HG03196 (cell line): ENCODE measurements around the gene POMZP3.
"Not testable (repeated sequence)": the region's sequence is repeated elsewhere in the genome, so short reads cannot be mapped to it uniquely, and the experiment has no call there.

Experiments
- ATAC-seq: cut with Tn5 transposase; IDR thresholded peaks from one replicate; pipeline ENCODE4 v1.9.1; 2021; ENCODE audit not compliant: unreplicated experiment

The POMZP3 gene

GRCh38 chr7:76588586-76588985, 38.5 kb downstream of the POMZP3 start:
- ATAC-seq, result not testable (repeated sequence)

GRCh38 chr7:76586585-76587315, 40.3 kb downstream of the POMZP3 start:
- ATAC-seq, result not testable (repeated sequence)

- not testable (repeated sequence) for ATAC-seq
Observed at GRCh38 chr7:76583636-76584281, 43.3 kb downstream of the POMZP3 start.

DNA sequence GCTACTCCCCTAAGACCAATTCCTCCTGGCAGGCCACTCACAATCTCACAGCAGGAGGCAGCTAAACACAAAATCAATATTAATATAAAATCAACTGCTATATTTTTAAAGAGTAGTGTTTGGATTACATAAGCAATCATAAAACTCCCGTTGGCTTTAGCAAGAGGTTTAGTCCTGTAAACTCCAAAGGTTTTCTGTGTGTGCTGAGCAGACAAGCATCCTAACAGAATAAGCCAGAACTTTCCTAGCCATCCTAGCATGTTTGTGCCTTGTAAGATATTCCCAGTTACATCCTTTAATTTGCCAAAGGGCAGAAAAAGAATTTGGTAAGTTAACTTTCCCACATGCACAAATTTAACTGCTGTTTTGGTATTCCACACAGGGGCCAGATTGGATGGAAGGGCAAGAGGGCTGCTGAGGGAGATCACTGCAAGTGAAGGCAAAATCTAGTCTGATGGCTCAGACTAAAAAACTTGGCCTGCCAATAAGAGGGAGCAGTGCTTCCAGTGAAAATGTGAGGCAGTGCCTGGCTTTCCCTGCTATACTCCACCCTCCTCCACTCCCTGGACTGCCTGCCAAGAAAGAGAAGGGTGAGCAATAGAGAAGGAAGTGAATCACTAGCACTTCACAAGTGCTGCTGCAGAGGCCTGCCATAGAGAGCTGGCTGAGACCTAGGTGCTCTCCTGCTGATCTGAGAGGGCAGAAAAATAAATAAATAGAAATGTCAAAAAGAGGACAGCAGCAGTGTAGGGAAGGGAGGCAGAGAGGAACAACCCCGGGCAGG, 44.0 kb downstream of the POMZP3 start:
- ATAC-seq, result not testable (repeated sequence)

- ATAC-seq, result not testable (repeated sequence)
Observed at GRCh38 chr7:76575919-76576655, 51.0 kb downstream of the POMZP3 start.

DNA sequence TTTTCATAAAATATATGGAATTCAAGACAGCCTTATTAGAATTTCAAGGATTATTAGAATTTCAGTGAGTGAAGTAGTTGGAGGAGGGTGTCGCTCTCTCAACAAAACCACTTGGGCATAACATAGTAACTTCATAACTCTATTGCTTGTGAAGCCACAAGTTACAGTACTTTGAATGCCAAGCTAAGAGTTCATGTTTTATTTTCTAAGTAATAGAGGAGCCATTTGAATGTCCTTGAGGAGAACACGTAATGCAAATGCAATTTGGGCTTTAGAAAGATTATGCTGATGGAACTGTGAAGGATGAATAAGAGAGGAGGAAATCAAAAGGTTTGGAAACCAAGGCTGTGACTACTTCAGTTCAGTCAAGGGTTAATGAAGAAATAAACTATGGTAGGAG, 51.6 kb downstream of the POMZP3 start:
- not testable (repeated sequence) for ATAC-seq

DNA sequence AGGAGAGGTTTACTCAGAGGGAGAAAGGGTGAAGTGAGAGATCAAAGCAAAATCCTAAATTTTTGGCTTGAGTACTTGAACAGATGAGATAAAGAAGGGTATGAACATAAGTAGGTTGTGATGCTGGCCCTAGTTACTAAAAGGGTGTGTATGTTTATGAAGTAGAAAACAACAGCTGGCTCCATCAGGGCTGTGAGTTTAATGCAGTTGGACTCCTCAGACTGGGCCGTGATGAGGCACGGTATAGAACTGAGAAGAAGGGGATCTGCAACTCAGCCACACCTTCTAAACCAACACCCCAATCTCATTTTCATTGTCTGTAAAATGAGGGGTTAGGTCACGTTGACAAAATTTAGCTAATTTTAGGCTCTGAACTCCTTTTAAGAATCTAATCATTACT, 54.8 kb downstream of the POMZP3 start:
- not testable (repeated sequence) for ATAC-seq

DNA sequence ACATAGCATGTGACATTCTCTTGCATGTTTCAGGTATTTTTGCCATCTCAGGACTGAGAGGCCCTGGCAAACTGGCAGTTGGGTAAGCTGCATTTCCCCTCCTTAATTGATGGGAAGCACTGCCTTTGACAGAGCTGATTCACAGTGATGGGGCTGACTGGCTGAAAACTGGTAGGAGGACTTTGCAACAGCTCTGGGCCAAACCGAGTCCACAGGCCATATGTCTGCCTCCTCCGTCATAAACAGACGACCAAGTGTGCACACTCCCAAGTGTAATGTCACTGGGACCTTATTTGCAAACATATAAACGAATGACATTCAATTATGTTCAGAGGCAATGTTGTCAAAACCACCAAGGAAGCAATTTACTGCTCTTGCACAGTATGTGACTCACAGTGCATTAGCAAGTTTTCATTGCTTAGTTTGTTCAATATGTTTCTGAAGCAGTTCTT, 56.7 kb downstream of the POMZP3 start:
- ATAC-seq, result not testable (repeated sequence)

GRCh38 chr7:76568742-76569141, 58.3 kb downstream of the POMZP3 start:
- ATAC-seq, result not testable (repeated sequence)

DNA sequence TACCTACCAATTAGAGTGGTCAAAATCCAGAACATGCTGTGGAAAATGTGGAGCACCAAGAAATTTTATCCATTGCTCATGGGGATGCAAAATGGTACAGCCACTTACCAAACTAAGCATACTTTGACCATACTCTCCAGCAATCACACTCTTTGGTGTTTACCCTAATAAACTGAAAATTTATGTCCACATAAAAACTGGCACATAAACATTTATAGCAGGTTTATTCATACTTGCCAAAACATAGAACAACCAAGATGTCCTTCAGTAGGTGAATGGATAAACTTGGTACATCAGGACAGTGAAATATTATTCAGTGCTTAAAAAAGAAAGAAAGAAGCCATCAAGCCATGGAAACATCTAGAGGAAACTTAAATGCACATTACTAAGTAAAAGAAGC, 59.3 kb downstream of the POMZP3 start:
- not testable (repeated sequence) for ATAC-seq

DNA sequence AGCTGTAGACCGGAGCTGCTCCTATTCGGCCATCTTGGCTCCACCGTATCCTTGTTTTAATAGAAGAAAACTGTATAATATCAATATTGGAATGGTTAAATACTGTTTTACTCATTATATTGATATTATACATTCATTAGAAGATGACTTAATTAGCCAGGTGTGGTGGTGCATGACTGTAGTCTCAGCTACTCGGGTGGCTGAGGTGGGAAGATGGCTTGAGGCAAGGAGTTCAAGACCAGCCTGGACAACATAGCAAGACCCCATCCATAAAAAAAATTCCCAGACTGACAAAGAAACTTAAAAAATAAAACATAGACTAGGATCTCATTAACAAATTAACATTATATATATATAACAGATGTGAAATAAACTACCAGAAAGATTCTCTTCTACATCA, 59.8 kb downstream of the POMZP3 start:
- not testable (repeated sequence) for ATAC-seq

DNA sequence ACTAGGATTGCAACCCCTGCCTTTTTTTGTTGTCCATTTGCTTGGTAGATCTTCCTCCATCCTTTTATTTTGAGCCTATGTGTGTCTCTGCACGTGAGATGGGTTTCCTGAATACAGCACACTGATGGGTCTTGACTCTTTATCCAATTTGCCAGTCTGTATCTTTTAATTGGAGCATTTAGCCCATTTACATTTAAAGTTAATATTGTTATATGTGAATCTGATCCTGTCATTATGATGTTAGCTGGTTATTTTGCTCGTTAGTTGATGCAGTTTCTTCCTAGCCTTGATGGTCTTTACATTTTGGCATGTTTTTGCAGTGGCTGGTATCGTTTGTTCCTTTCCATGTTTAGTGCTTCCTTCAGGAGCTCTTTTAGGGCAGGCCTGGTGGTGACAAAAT, 62.1 kb downstream of the POMZP3 start:
- not testable (repeated sequence) for ATAC-seq

DNA sequence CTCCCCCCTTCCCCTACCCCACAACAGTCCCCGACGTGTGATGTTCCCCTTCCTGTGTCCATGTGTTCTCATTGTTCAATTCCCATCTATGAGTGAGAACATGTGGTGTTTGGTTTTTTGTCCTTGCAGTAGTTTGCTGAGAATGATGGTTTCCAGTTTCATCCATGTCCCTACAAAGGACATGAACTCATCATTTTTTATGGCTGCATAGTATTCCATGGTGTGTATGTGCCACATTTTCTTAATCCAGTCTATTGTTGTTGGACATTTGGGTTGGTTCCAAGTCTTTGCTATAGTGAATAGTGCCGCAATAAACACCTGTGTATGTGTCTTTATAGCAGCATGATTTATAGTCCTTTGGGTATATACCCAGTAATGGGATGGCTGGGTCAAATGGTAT, 65.7 kb downstream of the POMZP3 start:
- not testable (repeated sequence) for ATAC-seq

DNA sequence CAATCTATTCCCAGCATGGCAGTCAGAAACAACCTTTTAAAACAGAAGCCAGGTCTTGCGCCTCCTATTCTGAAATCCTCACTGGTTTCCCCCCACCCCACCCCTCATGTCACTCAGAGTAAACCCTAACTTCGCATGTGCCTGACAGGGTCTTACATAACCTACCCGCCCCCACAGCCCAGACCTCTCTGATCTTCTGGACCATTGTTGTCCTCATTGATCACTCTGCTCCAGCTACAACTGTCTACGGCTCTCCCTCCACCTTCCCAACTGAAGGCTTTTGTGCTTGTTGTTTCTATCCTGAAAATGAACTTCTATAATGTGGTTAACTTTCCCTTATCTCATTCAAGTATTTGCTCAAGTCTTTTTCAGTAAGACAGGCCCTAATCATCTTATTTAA, 66.9 kb downstream of the POMZP3 start:
- not testable (repeated sequence) for ATAC-seq
